Smooth muscle cell (in vitro differentiated cells): ENCODE results near the gene VEZF1. TPM values are rescaled to one million over a fixed set of nuclear protein-coding genes. Genes with fewer than 3 reads are reported as not detected.

Experiments
- DNase-seq: peaks from one replicate; lab custom pipeline; 2025; ENCODE audit not compliant: unreplicated experiment; lab: John Stamatoyannopoulos, UW
- H2AFZ ChIP-seq: fragments of 200-600 bp; sonication (generic); 2 replicates; pipeline ENCODE4 v1.6.0; 2016; ENCODE audit warnings: antibody characterized with exemption, low read depth, mild to moderate bottlenecking
- H3F3A ChIP-seq: fragments of 200-600 bp; sonication (generic); 2 replicates; pipeline ENCODE4 v1.6.0; 2017; ENCODE audit warnings: antibody characterized with exemption, low read depth
- H3K27ac ChIP-seq: fragments of 200-600 bp; sonication (generic); 2 replicates; pipeline ENCODE4 v1.5.1; 2016; ENCODE audit warnings: low read depth, mild to moderate bottlenecking
- H3K27me3 ChIP-seq: fragments of 200-600 bp; sonication (generic); 2 replicates; pipeline ENCODE4 v1.6.1; 2016; ENCODE audit warnings: low read depth, mild to moderate bottlenecking
- H3K36me3 ChIP-seq: fragments of 200-600 bp; sonication (generic); 2 replicates; pipeline ENCODE4 v1.5.1; 2016; ENCODE audit warnings: low read depth
- H3K4me1 ChIP-seq: fragments of 200-600 bp; sonication (generic); 2 replicates; pipeline ENCODE4 v1.5.1; 2016; ENCODE audit warnings: low read depth
- H3K4me2 ChIP-seq: fragments of 200-600 bp; sonication (generic); 2 replicates; pipeline ENCODE4 v1.6.0; 2016; ENCODE audit warnings: mild to moderate bottlenecking
- H3K4me3 ChIP-seq: fragments of 200-600 bp; sonication (generic); 2 replicates; pipeline ENCODE4 v1.5.1; 2016; ENCODE audit warnings: mild to moderate bottlenecking
- H3K79me2 ChIP-seq: fragments of 200-600 bp; sonication (generic); 2 replicates; pipeline ENCODE4 v1.6.0; 2016; ENCODE audit warnings: low read depth, mild to moderate bottlenecking
- H3K9ac ChIP-seq: fragments of 200-600 bp; sonication (generic); 2 replicates; pipeline ENCODE4 v1.6.0; 2016; ENCODE audit warnings: low read depth
- H3K9me3 ChIP-seq: fragments of 200-600 bp; sonication (generic); replicated peaks from 2 replicates; pipeline ENCODE4 v1.5.1; 2016; ENCODE audit warnings: low read depth
- H4K20me1 ChIP-seq: fragments of 200-600 bp; sonication (generic); 2 replicates; pipeline ENCODE4 v1.6.0; 2016; ENCODE audit warnings: low read depth
- CTCF ChIP-seq: fragments of 200-600 bp; sonication (generic); IDR thresholded peaks from 2 replicates; pipeline ENCODE4 v1.5.1; 2017; ENCODE audit warnings: borderline replicate concordance, mild to moderate bottlenecking, antibody characterized with exemption; ENCODE audit not compliant: insufficient read depth, poor library complexity, severe bottlenecking
- WGBS: methylation state at CpG from one replicate; pipeline ENCODE4 v1.1.7; 2016; ENCODE audit warnings: low lambda C conversion rate; 5-methylcytosine and 5-hydroxymethylcytosine counted together
- polyA plus RNA-seq: library from polyadenylated mRNA; unstranded; fragments of >200 nt; fragmentation: Nextera tagmentation; extraction: Ambion mirVana; gene quantifications from 2 replicates; pipeline ENCODE4 v1.2.1, GENCODE V29; 2016
- total RNA-seq: library from RNA; depleted of rRNA; stranded (reverse); fragments of >200 nt; gene quantifications from 2 replicates; pipeline ENCODE4 v1.2.3, GENCODE V29; 2014

VEZF1 gene
- total and polyA plus RNA-seq, 2 experiments from 2014 or later, result 25.3 to 61.8 TPM

GRCh38 chr17:58020401-58020800 is 32.3 kb upstream of the VEZF1 start:
- no peaks in the 10 kb centered on the region for H4K20me1 ChIP-seq
- 89% methylated on average over 9 of the region's 9 CpGs for WGBS
- no peak for DNase-seq

GRCh38 chr17:58019521-58019920 is 31.5 kb upstream of the VEZF1 start:
- Histone ChIP-seq H3K9me3 (no peaks in the 10 kb centered on the region), H3K4me1 (no peaks in the 10 kb centered on the region), H3K79me2 (no peaks in the 10 kb centered on the region), H4K20me1 (no peaks in the 10 kb centered on the region), H3K27ac (no peak overlapping the region), H3K4me3 (no peak overlapping the region), H2AFZ (no peak overlapping the region), H3K27me3 (no peaks in the 10 kb centered on the region), H3K4me2 (no peak overlapping the region), H3F3A (no peaks in the 10 kb centered on the region), H3K36me3 (no peaks in the 10 kb centered on the region), H3K9ac (no peak overlapping the region)
- no peak for DNase-seq
- no peak for TF ChIP-seq CTCF

More at GRCh38 chr17:58020401-58020800, 32.3 kb upstream of the VEZF1 start:
- no peak overlapping the region for H2AFZ ChIP-seq
- no peak overlapping the region for H3K4me3 ChIP-seq
- no peak overlapping the region for H3K27ac ChIP-seq
- H3K36me3 ChIP-seq, result no peaks in the 10 kb centered on the region
- no peaks in the 10 kb centered on the region for H3K9me3 ChIP-seq
- no peak overlapping the region for H3K9ac ChIP-seq
- H3K4me1 ChIP-seq, result no peaks in the 10 kb centered on the region
- no peaks in the 10 kb centered on the region for H3K27me3 ChIP-seq
- no peak overlapping the region for H3K4me2 ChIP-seq
- no peaks in the 10 kb centered on the region for H3K79me2 ChIP-seq
- TF ChIP-seq CTCF, result no peak
- H3F3A ChIP-seq, result no peaks in the 10 kb centered on the region

GRCh38 chr17:58019039-58019438 is 31.0 kb upstream of the VEZF1 start:
- Histone ChIP-seq H4K20me1 (no peaks in the 10 kb centered on the region), H3K9me3 (no peaks in the 10 kb centered on the region), H3K9ac (no peak overlapping the region), H3K4me2 (no peak overlapping the region), H3K79me2 (no peaks in the 10 kb centered on the region), H3K27ac (no peak overlapping the region), H2AFZ (no peak overlapping the region), H3K4me1 (no peaks in the 10 kb centered on the region), H3K27me3 (no peaks in the 10 kb centered on the region), H3K4me3 (no peak overlapping the region), H3K36me3 (no peaks in the 10 kb centered on the region), H3F3A (no peaks in the 10 kb centered on the region)
- TF ChIP-seq CTCF, result no peak
- 95% methylated on average over 3 of the region's 3 CpGs for WGBS
- no peak for DNase-seq

- Histone ChIP-seq H3K4me2 (no peak overlapping the region), H3K36me3 (no peaks in the 10 kb centered on the region), H3K9me3 (no peaks in the 10 kb centered on the region), H3K9ac (no peak overlapping the region), H3F3A (peaks cover 9% of the 10 kb centered on the region), H3K27ac (no peak overlapping the region), H4K20me1 (peaks cover 14% of the 10 kb centered on the region), H3K4me3 (no peak overlapping the region), H3K4me1 (peaks cover 13% of the 10 kb centered on the region), H3K27me3 (no peaks in the 10 kb centered on the region), H2AFZ (no peak overlapping the region), H3K79me2 (peaks cover 17% of the 10 kb centered on the region)
- DNase-seq, result no peak
- TF ChIP-seq CTCF, result no peak
- 97% methylated on average over 10 of the region's 10 CpGs for WGBS
These were observed 22.2 kb upstream of the VEZF1 start for GRCh38 chr17:58010067-58010799.
